Colonic mucosa (tissue), 4 donors: Measurements from ENCODE around the gene PARD6G. TPM values are rescaled to one million over a fixed set of nuclear protein-coding genes. Genes with fewer than 3 reads are reported as not detected.

Experiments
- DNase-seq: peaks from one replicate; pipeline ENCODE4 v3.0.0-alpha.2; 2020
- H3K27ac ChIP-seq: fragments of 200-600 bp; one replicate; pipeline ENCODE4 v1.8.0; 2021
- H3K27me3 ChIP-seq: fragments of 200-600 bp; one replicate; pipeline ENCODE4 v1.8.0; 2021
- H3K36me3 ChIP-seq: fragments of 200-600 bp; one replicate; pipeline ENCODE4 v1.8.0; 2021
- H3K4me1 ChIP-seq: fragments of 200-600 bp; one replicate; pipeline ENCODE4 v1.8.0; 2021; ENCODE audit warnings: mild to moderate bottlenecking
- H3K4me3 ChIP-seq: fragments of 200-600 bp; one replicate; pipeline ENCODE4 v1.8.0; 2021
- H3K9ac ChIP-seq, 2 donors: one replicate each; pipeline ENCODE4 v1.7.0; 2013; ENCODE audit warnings: control low read depth in 2 of 2, low read depth in 2 of 2, low read length in 2 of 2
- H3K9me3 ChIP-seq: fragments of 200-600 bp; one replicate; pipeline ENCODE4 v1.8.0; 2021
- CTCF ChIP-seq: fragments of 200-600 bp; IDR thresholded peaks from one replicate; pipeline ENCODE4 v1.8.0; 2022; ENCODE audit warnings: antibody characterized with exemption, mild to moderate bottlenecking
- intact Hi-C: fragments of 100-400 bp; cut with DNase I; formaldehyde crosslinking; loops from one replicate; pipeline ENCODE4 v1.14.1; 2022
- total RNA-seq, 2 donors: library from RNA; stranded (reverse); fragmentation: NEBNext Ultra II Directional in 1 of 2; extraction: Animal tissue kit (Norgen Biotek cat#: 25700) in 1 of 2; gene quantifications; one replicate each; pipeline ENCODE4 v1.2.1, GENCODE V29; 2021
- donor health status: healthy.
- donor health status: DM: no; HTN: no; CAD: no.
- donor health status: DM: no; HTN: no; CAD: no.

PARD6G gene
- total RNA-seq, 2 donors from 2014 or later, result 1.0 to 1.2 TPM

GRCh38 chr18:80163183-80163582, 84.1 kb downstream of the PARD6G start:
- H3K36me3 ChIP-seq, result no peaks in the 10 kb centered on the region
- DNase-seq, result no peak
- no peak overlapping the region for H3K27ac ChIP-seq
- H3K4me3 ChIP-seq, result no peak overlapping the region
- H3K27me3 ChIP-seq, result no peaks in the 10 kb centered on the region
- intact Hi-C loops, result no loop called here
- no peak overlapping the region for H3K9ac ChIP-seq
- no peaks in the 10 kb centered on the region for H3K9me3 ChIP-seq
- TF ChIP-seq CTCF, result no peak
- no peaks in the 10 kb centered on the region for H3K4me1 ChIP-seq

GRCh38 chr18:80161781-80162417, 85.4 kb downstream of the PARD6G start:
- Histone ChIP-seq H3K9ac (no peak overlapping the region), H3K4me3 (no peak overlapping the region), H3K9me3 (no peaks in the 10 kb centered on the region), H3K36me3 (no peaks in the 10 kb centered on the region), H3K4me1 (no peaks in the 10 kb centered on the region), H3K27me3 (no peaks in the 10 kb centered on the region), H3K27ac (no peak overlapping the region)
- no peak for TF ChIP-seq CTCF
- intact Hi-C loops, result no loop called here
- DNase-seq, result no peak

DNA sequence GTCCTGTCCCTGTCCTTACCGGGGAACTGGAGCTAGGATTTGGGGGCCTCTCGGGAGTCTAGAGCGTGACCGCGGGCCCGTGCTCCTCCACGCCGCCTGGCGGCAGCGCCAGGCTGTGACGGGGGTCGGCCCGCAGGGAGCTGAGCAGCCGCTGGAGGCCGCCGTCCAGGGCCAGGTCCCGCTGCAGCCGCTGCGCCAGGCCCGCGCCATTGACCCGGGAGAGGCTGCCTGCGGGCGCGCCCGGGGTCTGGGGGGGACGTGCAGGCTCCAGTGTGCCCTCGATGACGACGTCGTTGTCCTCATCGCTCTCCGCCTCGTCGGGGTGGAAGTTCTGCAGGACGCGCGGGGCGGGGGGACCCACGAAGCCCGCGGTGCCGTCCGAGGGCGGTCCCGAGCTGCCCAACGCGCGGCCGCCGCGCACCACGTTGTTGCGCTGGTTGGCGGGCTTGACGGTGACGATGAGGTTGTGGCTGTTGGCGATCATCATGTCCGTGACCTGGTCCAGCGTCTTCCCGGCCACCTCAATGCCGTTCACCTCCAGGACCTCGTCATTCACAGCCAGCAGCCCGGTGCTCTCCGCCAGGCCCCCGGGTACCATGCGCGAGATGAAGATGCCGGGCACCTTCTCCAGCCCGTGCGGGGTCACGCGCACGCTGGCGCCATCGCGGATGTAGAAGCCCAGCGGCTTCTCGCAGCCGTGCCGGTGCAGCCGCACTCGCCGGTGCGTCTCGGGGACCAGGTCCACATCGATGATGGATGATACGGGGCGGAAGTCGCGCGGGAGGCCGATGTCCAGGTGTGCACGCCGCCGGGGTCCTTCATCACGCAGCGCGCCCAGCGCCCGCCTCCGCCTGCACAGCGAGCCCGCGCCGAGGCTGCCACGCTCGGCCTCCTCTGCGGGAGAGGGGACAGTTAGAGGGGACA, 87.3 kb downstream of the PARD6G start:
- intact Hi-C loops, result loop anchor here (10.0 kb wide), 1 partner anchor 125 kb away; the partner anchor contains the start of gene RBFA
- no peaks in the 10 kb centered on the region for H3K36me3 ChIP-seq

GRCh38 chr18:80158365-80158764, 88.9 kb downstream of the PARD6G start:
- Histone ChIP-seq H3K9me3 (no peaks in the 10 kb centered on the region), H3K9ac (no peak overlapping the region), H3K36me3 (no peaks in the 10 kb centered on the region), H3K27me3 (no peaks in the 10 kb centered on the region), H3K27ac (no peak overlapping the region), H3K4me1 (no peaks in the 10 kb centered on the region), H3K4me3 (no peak overlapping the region)
- TF ChIP-seq CTCF, result no peak
- no peak for DNase-seq
- intact Hi-C loops, result loop anchor here (10.0 kb wide), 1 partner anchor 124 kb away; the partner anchor contains the start of gene RBFA

More for the DNA sequence above, 87.3 kb downstream of the PARD6G start:
- Histone ChIP-seq H3K27me3 (no peaks in the 10 kb centered on the region), H3K9ac (no peak overlapping the region), H3K4me1 (no peaks in the 10 kb centered on the region), H3K4me3 (no peak overlapping the region), H3K27ac (no peak overlapping the region), H3K9me3 (no peaks in the 10 kb centered on the region)
- no peak for TF ChIP-seq CTCF
- no peak for DNase-seq

DNA sequence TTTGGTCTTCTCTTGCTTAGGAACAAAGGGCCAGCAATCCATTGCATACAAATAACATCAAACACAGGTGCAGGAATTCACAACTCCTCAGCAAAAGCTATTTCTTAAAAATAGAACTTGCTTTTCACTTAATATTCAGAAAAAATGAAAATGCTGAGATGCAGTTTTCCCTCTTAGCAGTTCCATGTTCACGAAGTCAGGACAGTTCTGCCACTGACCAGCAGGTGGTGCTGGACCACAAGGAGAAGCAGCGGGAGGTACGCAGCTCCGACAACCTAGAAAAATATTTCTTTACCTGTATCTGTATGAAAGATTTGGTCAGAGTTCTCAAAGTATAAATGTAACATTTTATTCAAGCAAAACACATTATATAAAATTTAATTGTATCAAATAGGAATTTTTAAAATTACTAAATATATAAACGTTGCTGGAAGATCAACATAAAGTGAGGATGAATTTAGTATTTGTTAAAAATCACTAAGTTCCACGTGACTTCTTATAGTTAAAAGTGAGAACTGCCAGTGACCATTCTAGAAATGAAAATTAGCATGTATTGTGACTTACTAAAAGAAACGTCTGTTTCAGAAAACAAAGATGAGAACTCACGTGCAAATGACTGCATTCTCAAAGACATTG, 89.5 kb downstream of the PARD6G start:
- intact Hi-C loops, result loop anchor here (10.0 kb wide), 1 partner anchor 123 kb away; the partner anchor contains the start of gene RBFA
- Histone ChIP-seq H3K4me3 (no peak overlapping the region), H3K36me3 (no peaks in the 10 kb centered on the region), H3K9ac (no peak overlapping the region), H3K27ac (no peak overlapping the region), H3K27me3 (no peaks in the 10 kb centered on the region), H3K9me3 (no peaks in the 10 kb centered on the region), H3K4me1 (no peaks in the 10 kb centered on the region)
- TF ChIP-seq CTCF, result peak; percentile 97
- peak; percentile 82 for DNase-seq
